Measurements from ENCODE around the gene GCFC2. TPM values are rescaled to one million over a fixed set of nuclear protein-coding genes. Genes with fewer than 3 reads are reported as not detected.

The GCFC2 gene
- total and polyA plus RNA-seq, 12 donors: 7.7 to 23.0 (median 12.8) TPM

GRCh38 chr2:75622500-75622899 lies 88.2 kb downstream of the GCFC2 start:
- H3K27ac ChIP-seq: no peak overlapping the region
- H3K4me1 ChIP-seq: no peaks in the 10 kb centered on the region
- intact Hi-C loops (cut with DNase I): loop anchor here in 2 of 10 donors (10.0 kb wide), 2 partner anchors 698 to 708 kb away; no protein-coding TSS in a partner anchor
- ATAC-seq (no peak), DNase-seq (no peak)
- 37 to 82% methylated on average over 2 of the region's 2 CpGs for WGBS, 2 donors
- H3K27me3 ChIP-seq: peaks cover 0 to 18% (median 0%) of the 10 kb centered on the region in 7 donors
- TF ChIP-seq, protein P1, sequence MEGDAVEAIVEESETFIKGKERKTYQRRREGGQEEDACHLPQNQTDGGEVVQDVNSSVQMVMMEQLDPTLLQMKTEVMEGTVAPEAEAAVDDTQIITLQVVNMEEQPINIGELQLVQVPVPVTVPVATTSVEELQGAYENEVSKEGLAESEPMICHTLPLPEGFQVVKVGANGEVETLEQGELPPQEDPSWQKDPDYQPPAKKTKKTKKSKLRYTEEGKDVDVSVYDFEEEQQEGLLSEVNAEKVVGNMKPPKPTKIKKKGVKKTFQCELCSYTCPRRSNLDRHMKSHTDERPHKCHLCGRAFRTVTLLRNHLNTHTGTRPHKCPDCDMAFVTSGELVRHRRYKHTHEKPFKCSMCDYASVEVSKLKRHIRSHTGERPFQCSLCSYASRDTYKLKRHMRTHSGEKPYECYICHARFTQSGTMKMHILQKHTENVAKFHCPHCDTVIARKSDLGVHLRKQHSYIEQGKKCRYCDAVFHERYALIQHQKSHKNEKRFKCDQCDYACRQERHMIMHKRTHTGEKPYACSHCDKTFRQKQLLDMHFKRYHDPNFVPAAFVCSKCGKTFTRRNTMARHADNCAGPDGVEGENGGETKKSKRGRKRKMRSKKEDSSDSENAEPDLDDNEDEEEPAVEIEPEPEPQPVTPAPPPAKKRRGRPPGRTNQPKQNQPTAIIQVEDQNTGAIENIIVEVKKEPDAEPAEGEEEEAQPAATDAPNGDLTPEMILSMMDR (IDR thresholded peaks at IDR 0.05): no peak
- H3K36me3 ChIP-seq: no peaks in the 10 kb centered on the region
- no peaks in the 10 kb centered on the region for H3K9me3 ChIP-seq
- no peak overlapping the region for H3K4me3 ChIP-seq

GRCh38 chr2:75621228-75621627 lies 89.5 kb downstream of the GCFC2 start:
- H3K27ac ChIP-seq: no peak overlapping the region
- DNase-seq (no peak), ATAC-seq (no peak)
- H3K9me3 ChIP-seq: peaks cover 0 to 3% (median 0%) of the 10 kb centered on the region in 11 donors
- WGBS, 2 donors: 83 to 84% methylated on average over 4 of the region's 4 CpGs
- no peaks in the 10 kb centered on the region for H3K4me1 ChIP-seq
- TF ChIP-seq, protein P1 (IDR thresholded peaks at IDR 0.05): no peak
- H3K27me3 ChIP-seq: peaks cover 0 to 8% (median 0%) of the 10 kb centered on the region in 7 donors
- no peak overlapping the region for H3K4me3 ChIP-seq
- H3K36me3 ChIP-seq: no peaks in the 10 kb centered on the region
- intact Hi-C loops (cut with DNase I): loop anchor here in 2 of 10 donors (10.0 kb wide), 2 partner anchors 696 to 706 kb away; no protein-coding TSS in a partner anchor

GRCh38 chr2:75619956-75620740 lies 90.6 kb downstream of the GCFC2 start:
- intact Hi-C loops (cut with DNase I): loop anchor here in 4 of 10 donors (10.0 kb wide), 2 partner anchors 695 to 705 kb away; no protein-coding TSS in a partner anchor
- WGBS, 2 donors: 88 to 89% methylated on average over 4 of the region's 4 CpGs
- Histone ChIP-seq H3K9me3 (peaks cover 0 to 3% (median 0%) of the 10 kb centered on the region in 11 donors), H3K27ac (no peak overlapping the region), H3K4me1 (no peaks in the 10 kb centered on the region), H3K27me3 (peaks cover 0 to 7% (median 0%) of the 10 kb centered on the region in 7 donors), H3K36me3 (no peaks in the 10 kb centered on the region), H3K4me3 (no peak overlapping the region)
- TF ChIP-seq, protein P1 (IDR thresholded peaks at IDR 0.05): no peak
- ATAC-seq (no peak), DNase-seq (no peak)

GRCh38 chr2:75616933-75617332 lies 93.8 kb downstream of the GCFC2 start:
- H3K27ac ChIP-seq: no peak overlapping the region
- peaks cover 0 to 3% (median 0%) of the 10 kb centered on the region in 11 donors for H3K9me3 ChIP-seq
- no peak overlapping the region for H3K4me3 ChIP-seq
- H3K4me1 ChIP-seq: no peaks in the 10 kb centered on the region
- H3K36me3 ChIP-seq: no peaks in the 10 kb centered on the region
- TF ChIP-seq, protein P1 (IDR thresholded peaks at IDR 0.05): no peak
- ATAC-seq (no peak), DNase-seq (no peak)
- intact Hi-C loops (cut with DNase I): loop anchor here in 2 of 10 donors (10.0 kb wide), 1 partner anchor 692 kb away; no protein-coding TSS in a partner anchor
- H3K27me3 ChIP-seq: peaks cover 0 to 3% (median 0%) of the 10 kb centered on the region in 7 donors
- WGBS, 2 donors: 90 to 93% methylated on average over 3 of the region's 3 CpGs
